HCT116 (cell line): ENCODE measurements around the gene ZNRF4. TPM values are rescaled to one million over a fixed set of nuclear protein-coding genes. Genes with fewer than 3 reads are reported as not detected.
A peak's percentile ranks its signal among the peaks of the same experiment; 100 is the strongest.

Experiments used
- ATAC-seq: fragments of 200-7000 bp; cut with Tn5 transposase; 2 replicates; pipeline ENCODE4 v1.9.1; 2020; ENCODE audit warnings: mild to moderate bottlenecking, moderate library complexity
- BruUV-seq: library from RNA; stranded (reverse); fragments of 400-500 nt; replicated peaks from 2 replicates; lab custom pipeline; 2021; lab: Mats Ljungman, UMichigan
- CTCF ChIA-PET: fragments of 300-600 bp; sonication (Branson Sonifier 250); formaldehyde crosslinking; loops from one replicate; lab custom pipeline; 2021; ENCODE audit warnings: antibody characterized with exemption; lab: Charles Lee
- POLR2A ChIA-PET: fragments of 300-600, 350-600 bp; sonication (Branson Sonifier 250); formaldehyde crosslinking; loops from one replicate; lab custom pipeline; 2021; ENCODE audit warnings: antibody characterized with exemption; lab: Charles Lee
- RAD21 ChIA-PET, 2 experiments: fragments of 300-600 bp; sonication (Branson Sonifier 250); formaldehyde crosslinking; loops; one replicate each; lab custom pipeline; 2023; ENCODE audit warnings: low total read pairs in 2 of 2; ENCODE audit not compliant: uncharacterized antibody in 2 of 2, unreplicated experiment in 2 of 2, low non-redundant PET in 1 of 2; lab: Charles Lee
- DNase-seq: peaks from one replicate; pipeline ENCODE4 v3.0.0-alpha.2; 2010; ENCODE audit warnings: low read depth, low spot score
- H2AFZ ChIP-seq: fragments of 200-600 bp; shearing (Covaris generic), sonication (generic); 2 replicates; pipeline ENCODE4 v1.6.1; 2017; ENCODE audit warnings: low read depth, mixed run types, mixed read lengths, antibody characterized with exemption, low read length; ENCODE audit not compliant: poor library complexity, severe bottlenecking
- H3K27ac ChIP-seq: 2 replicates; pipeline ENCODE4 v1.5.1; 2012; ENCODE audit warnings: low read depth, low read length
- H3K27me3 ChIP-seq: fragments of 200-600 bp; sonication (generic); 2 replicates; pipeline ENCODE4 v1.6.1; 2016; ENCODE audit warnings: mixed run types, low read length, mixed read lengths; ENCODE audit not compliant: insufficient read depth
- H3K36me3 ChIP-seq, 2 experiments: fragments of 200-500 bp in 1 of 2; fragments of 200-600 bp in 1 of 2; sonication (Bioruptor generic) in 1 of 2; sonication (generic) in 1 of 2; 2 replicates each; pipeline versions ENCODE4 v1.5.1 to v1.6.1; 2014 to 2016; ENCODE audit warnings: low read length in 2 of 2, inconsistent platforms in 1 of 2, mixed read lengths in 1 of 2, mixed run types in 1 of 2; ENCODE audit not compliant: insufficient read depth in 2 of 2, control insufficient read depth in 1 of 2
- H3K4me1 ChIP-seq, 2 experiments: fragments of 200-600 bp in 1 of 2; sonication (generic) in 1 of 2; 2 replicates each; pipeline versions ENCODE4 v1.5.1 to v1.6.1; 2012 to 2017; ENCODE audit warnings: low read length in 2 of 2, inconsistent platforms in 1 of 2, mild to moderate bottlenecking in 1 of 2, mixed read lengths in 1 of 2, mixed run types in 1 of 2, moderate library complexity in 1 of 2; ENCODE audit not compliant: insufficient read depth in 2 of 2, control insufficient read depth in 1 of 2
- H3K4me2 ChIP-seq: fragments of 200-600 bp; sonication (generic); 2 replicates; pipeline ENCODE4 v1.6.1; 2017; ENCODE audit warnings: mixed run types, low read length, mixed read lengths
- H3K4me3 ChIP-seq, 2 experiments: fragments of 200-600 bp in 1 of 2; sonication (generic) in 1 of 2; replicated peaks in 1 of 2; 2 replicates each; pipeline ENCODE4 v1.5.1; 2011 to 2016; ENCODE audit warnings: low read length in 2 of 2, control low read depth in 1 of 2, low read depth in 1 of 2, mild to moderate bottlenecking in 1 of 2, mixed read lengths in 1 of 2, mixed run types in 1 of 2
- H3K79me2 ChIP-seq: fragments of 200-600 bp; sonication (generic); 2 replicates; pipeline ENCODE4 v1.6.1; 2017; ENCODE audit warnings: mild to moderate bottlenecking, mixed run types, low read length, moderate library complexity, mixed read lengths; ENCODE audit not compliant: insufficient read depth
- H3K9ac ChIP-seq: fragments of 200-600 bp; sonication (generic); 2 replicates; pipeline ENCODE4 v1.6.1; 2016; ENCODE audit warnings: low read length, mixed read lengths
- H3K9me2 ChIP-seq: fragments of 200-600 bp; sonication (generic), shearing (Covaris generic); 2 replicates; pipeline ENCODE4 v1.6.1; 2017; ENCODE audit warnings: mixed run types, mild to moderate bottlenecking, moderate library complexity; ENCODE audit not compliant: insufficient read depth
- H3K9me3 ChIP-seq, 2 experiments: fragments of 200-500 bp in 1 of 2; fragments of 200-600 bp in 1 of 2; sonication (Bioruptor generic) in 1 of 2; sonication (generic) in 1 of 2; 2 replicates each; pipeline ENCODE4 v1.6.1; 2014 to 2017; ENCODE audit warnings: low read length in 2 of 2, mixed read lengths in 2 of 2, inconsistent platforms in 1 of 2, low read depth in 1 of 2, mild to moderate bottlenecking in 1 of 2, mixed run types in 1 of 2, moderate library complexity in 1 of 2; ENCODE audit not compliant: control insufficient read depth in 1 of 2, insufficient read depth in 1 of 2
- H4K20me1 ChIP-seq: fragments of 200-600 bp; sonication (generic), shearing (Covaris generic); 2 replicates; pipeline ENCODE4 v1.6.1; 2017; ENCODE audit warnings: mixed run types, mild to moderate bottlenecking, moderate library complexity; ENCODE audit not compliant: insufficient read depth
- CBX3 ChIP-seq: IDR thresholded peaks from 2 replicates; pipeline ENCODE4 v1.6.1; 2012; ENCODE audit warnings: low read depth
- EGR1 ChIP-seq: IDR thresholded peaks from 2 replicates; pipeline ENCODE4 v1.6.1; 2012; ENCODE audit warnings: low read depth
- EZH2 ChIP-seq: fragments of 200-600 bp; sonication (generic); IDR thresholded peaks from 2 replicates; pipeline ENCODE4 v1.6.1; 2017; ENCODE audit warnings: antibody characterized with exemption, mixed run types
- EZH2phosphoT487 ChIP-seq: fragments of 200-600 bp; IDR thresholded peaks from 2 replicates; pipeline ENCODE4 v1.6.1; 2018; ENCODE audit warnings: antibody characterized with exemption, borderline replicate concordance
- JUND ChIP-seq: IDR thresholded peaks from 2 replicates; pipeline ENCODE4 v1.6.1; 2012
- POLR2A ChIP-seq: IDR thresholded peaks from 2 replicates; pipeline ENCODE4 v1.7.0; 2011; ENCODE audit warnings: borderline replicate concordance; ENCODE audit not compliant: insufficient read depth, insufficient read length; ENCODE audit errors: extremely low read depth
- POLR2AphosphoS5 ChIP-seq: IDR thresholded peaks from 2 replicates; pipeline ENCODE4 v1.6.1; 2011; ENCODE audit warnings: mild to moderate bottlenecking, low read depth, low read length, moderate library complexity
- RAD21 ChIP-seq: IDR thresholded peaks from 2 replicates; pipeline ENCODE4 v1.6.1; 2012; ENCODE audit warnings: low read depth, mild to moderate bottlenecking
- SIN3A ChIP-seq: IDR thresholded peaks from 2 replicates; pipeline ENCODE4 v1.6.1; 2012; ENCODE audit warnings: low read depth
- SP1 ChIP-seq: IDR thresholded peaks from 2 replicates; pipeline ENCODE4 v1.6.1; 2012; ENCODE audit warnings: low read depth
- SRF ChIP-seq: IDR thresholded peaks from 2 replicates; pipeline ENCODE4 v1.6.1; 2012; ENCODE audit warnings: low read depth
- TCF7L2 ChIP-seq: IDR thresholded peaks from 2 replicates; pipeline ENCODE4 v1.7.0; 2011; ENCODE audit warnings: borderline replicate concordance, inconsistent platforms; ENCODE audit not compliant: insufficient read depth, insufficient read length; ENCODE audit errors: extremely low read depth
- YY1 ChIP-seq: IDR thresholded peaks from 2 replicates; pipeline ENCODE4 v1.6.1; 2011; ENCODE audit warnings: low read length, low read depth, moderate library complexity, mild to moderate bottlenecking; ENCODE audit not compliant: insufficient replicate concordance; ENCODE audit errors: extremely low read depth
- ZFX ChIP-seq: fragments of 450-650 bp; IDR thresholded peaks from 2 replicates; pipeline ENCODE4 v1.6.1; 2017
- intact Hi-C: fragments of 100-400 bp; cut with micrococcal nuclease; formaldehyde crosslinking; loops from 2 replicates; pipeline ENCODE4 v1.10.0; 2022
- total RNA-seq: library from RNA; stranded (reverse); gene quantifications from one replicate; pipeline ENCODE4 v1.2.1, GENCODE V29; 2021; ENCODE audit not compliant: unreplicated experiment
- TF ChIP-seq, protein P1 (sequence below): IDR thresholded peaks from 2 replicates; pipeline ENCODE4 v1.6.1; 2012
- TF ChIP-seq, protein P2 (sequence below): IDR thresholded peaks from 2 replicates; pipeline ENCODE4 v1.6.1; 2012
- TF ChIP-seq, protein P3 (sequence below): IDR thresholded peaks from 2 replicates; pipeline ENCODE4 v1.6.1; 2011; ENCODE audit warnings: mild to moderate bottlenecking, low read length, moderate library complexity; ENCODE audit not compliant: insufficient replicate concordance; ENCODE audit errors: extremely low read depth

The ZNRF4 gene
- total RNA-seq, 1 experiment from 2014 or later, result not detected

DNA sequence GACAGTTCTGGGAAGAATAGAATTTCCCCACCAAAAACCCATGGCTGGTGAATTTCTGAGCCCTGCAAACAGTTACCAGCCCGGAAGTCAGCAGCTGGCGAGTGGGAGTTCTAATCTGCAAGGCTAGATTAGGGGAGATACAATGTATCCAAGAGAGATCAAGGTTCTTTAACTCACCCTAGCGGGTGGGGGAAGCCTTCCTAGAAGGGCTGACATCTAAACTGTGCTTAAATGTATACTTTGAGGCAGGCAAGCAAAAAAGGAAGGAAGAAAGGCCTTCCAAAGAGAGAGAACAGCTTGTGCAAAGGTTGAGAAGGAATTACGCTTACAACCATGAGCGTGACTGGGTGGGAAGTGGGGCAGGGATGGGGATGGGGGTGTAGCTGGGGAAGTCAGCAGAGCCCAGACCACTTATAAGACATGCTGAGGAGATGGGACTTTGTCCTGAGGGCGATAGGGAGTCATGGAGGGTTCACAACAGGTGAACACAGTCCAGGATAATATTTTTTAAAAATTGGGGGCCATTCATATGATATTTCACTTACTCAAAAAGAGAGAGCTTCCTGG lies 20.8 kb upstream of the ZNRF4 start:
- ChIA-PET RAD21 (no interaction called here), CTCF (no interaction called here), POLR2A (interaction anchor here (1.0 kb wide), 1 partner anchor 18 kb away, joined by 4 read pairs; no protein-coding TSS in a partner anchor)
- no peak overlapping the region for H3K27ac ChIP-seq
- no peak overlapping the region for H3K4me3 ChIP-seq
- DNase-seq (peak; percentile 39), ATAC-seq (0 out of 2 replicates have a peak, but pooled peaks have one; percentile 1)
- no peaks in the 10 kb centered on the region for H3K79me2 ChIP-seq
- peak overlapping the region; percentile 77 for H3K4me2 ChIP-seq
- H2AFZ ChIP-seq, result no peak overlapping the region
- intact Hi-C loops, result no loop called here
- peaks cover 4 to 32% of the 10 kb centered on the region in 2 experiments for H3K4me1 ChIP-seq
- TSS peak; percentile 94 for BruUV-seq
- no peaks in the 10 kb centered on the region for H3K27me3 ChIP-seq
- peak overlapping the region; percentile 21; the same call in 1 of the 2 replicates for H3K9ac ChIP-seq
- no peaks in the 10 kb centered on the region for H3K9me3 ChIP-seq
- H3K36me3 ChIP-seq, result no peaks in the 10 kb centered on the region
- no peaks in the 10 kb centered on the region for H4K20me1 ChIP-seq
- TF ChIP-seq CBX3, result no peak
- no peak for TF ChIP-seq JUND
- TF ChIP-seq, protein P1, sequence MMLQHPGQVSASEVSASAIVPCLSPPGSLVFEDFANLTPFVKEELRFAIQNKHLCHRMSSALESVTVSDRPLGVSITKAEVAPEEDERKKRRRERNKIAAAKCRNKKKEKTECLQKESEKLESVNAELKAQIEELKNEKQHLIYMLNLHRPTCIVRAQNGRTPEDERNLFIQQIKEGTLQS, result no peak
- no peak for TF ChIP-seq EZH2phosphoT487
- TF ChIP-seq POLR2A, result peak; percentile 69
- 0 out of 2 replicates have a peak, but pooled peaks have one; percentile 3 for TF ChIP-seq SRF
- no peak for TF ChIP-seq EGR1
- no peak for TF ChIP-seq POLR2AphosphoS5
- no peaks in the 10 kb centered on the region for H3K9me2 ChIP-seq

DNA sequence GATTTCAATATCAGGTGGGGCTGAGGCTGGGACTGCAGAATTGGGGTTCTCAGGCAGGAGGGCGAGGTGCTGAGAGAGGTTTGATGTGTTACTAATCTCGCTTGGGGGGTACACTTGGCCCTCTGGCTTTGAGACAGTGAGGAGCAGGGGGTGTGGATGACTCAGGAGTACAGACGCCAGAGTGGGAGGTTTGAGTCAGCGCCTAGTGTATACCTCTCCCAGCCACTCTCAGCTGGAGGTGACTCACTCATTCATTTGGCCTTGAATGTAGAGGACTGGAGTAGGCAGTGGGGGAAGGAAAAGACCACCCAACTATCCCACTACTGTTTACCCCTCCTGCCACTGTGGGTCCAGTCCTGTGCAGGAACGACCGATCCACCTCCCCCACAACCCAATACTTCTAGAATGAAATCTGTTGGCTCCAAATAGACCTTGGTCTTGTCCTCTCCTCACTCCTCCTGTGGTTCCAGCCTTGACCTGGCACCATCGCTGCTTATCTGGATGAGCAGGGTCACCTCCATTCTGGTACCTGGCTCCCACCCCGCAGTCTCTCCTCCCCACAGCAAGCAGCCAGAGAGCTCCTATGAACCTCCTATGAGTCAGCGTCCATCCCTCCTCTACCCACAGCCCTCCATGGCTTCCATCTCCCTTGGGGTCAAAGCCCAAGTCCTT lies 20.1 kb upstream of the ZNRF4 start:
- Histone ChIP-seq H3K4me3 (peak overlapping the region in 1 of 2 experiments; percentile 41; a peak in 2 of 4 replicates), H3K27me3 (no peaks in the 10 kb centered on the region), H3K79me2 (no peaks in the 10 kb centered on the region), H3K36me3 (no peaks in the 10 kb centered on the region), H3K27ac (0 out of 2 replicates have a peak overlapping the region, but pooled peaks have one; percentile 10), H3K9me3 (no peaks in the 10 kb centered on the region), H3K4me1 (peaks cover 4 to 32% of the 10 kb centered on the region in 2 experiments), H3K4me2 (peak overlapping the region; percentile 77), H2AFZ (peak overlapping the region; percentile 21), H4K20me1 (no peaks in the 10 kb centered on the region), H3K9me2 (no peaks in the 10 kb centered on the region), H3K9ac (peak overlapping the region; percentile 21)
- BruUV-seq, result no TSS peak
- ATAC-seq, result peak; percentile 84
- peak; percentile 74 for DNase-seq
- ChIA-PET CTCF (no interaction called here), POLR2A (interaction anchor here (0.7 to 1.0 kb wide), 2 partner anchors 18 to 567 kb away, joined by 3 to 4 read pairs; partner anchors contain the start of gene PLIN3), RAD21 (no interaction called here)
- intact Hi-C loops, result no loop called here
- TF ChIP-seq EZH2phosphoT487 (no peak), YY1 (no peak), EZH2 (no peak), SP1 (peak; percentile 76), EGR1 (peak; percentile 86), TCF7L2 (no peak), POLR2AphosphoS5 (no peak; the same call in 1 of the 2 replicates), RAD21 (no peak), SIN3A (no peak), ZFX (no peak), SRF (no peak)
- TF ChIP-seq, protein P2, sequence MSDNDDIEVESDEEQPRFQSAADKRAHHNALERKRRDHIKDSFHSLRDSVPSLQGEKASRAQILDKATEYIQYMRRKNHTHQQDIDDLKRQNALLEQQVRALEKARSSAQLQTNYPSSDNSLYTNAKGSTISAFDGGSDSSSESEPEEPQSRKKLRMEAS, result no peak
- TF ChIP-seq, protein P3, sequence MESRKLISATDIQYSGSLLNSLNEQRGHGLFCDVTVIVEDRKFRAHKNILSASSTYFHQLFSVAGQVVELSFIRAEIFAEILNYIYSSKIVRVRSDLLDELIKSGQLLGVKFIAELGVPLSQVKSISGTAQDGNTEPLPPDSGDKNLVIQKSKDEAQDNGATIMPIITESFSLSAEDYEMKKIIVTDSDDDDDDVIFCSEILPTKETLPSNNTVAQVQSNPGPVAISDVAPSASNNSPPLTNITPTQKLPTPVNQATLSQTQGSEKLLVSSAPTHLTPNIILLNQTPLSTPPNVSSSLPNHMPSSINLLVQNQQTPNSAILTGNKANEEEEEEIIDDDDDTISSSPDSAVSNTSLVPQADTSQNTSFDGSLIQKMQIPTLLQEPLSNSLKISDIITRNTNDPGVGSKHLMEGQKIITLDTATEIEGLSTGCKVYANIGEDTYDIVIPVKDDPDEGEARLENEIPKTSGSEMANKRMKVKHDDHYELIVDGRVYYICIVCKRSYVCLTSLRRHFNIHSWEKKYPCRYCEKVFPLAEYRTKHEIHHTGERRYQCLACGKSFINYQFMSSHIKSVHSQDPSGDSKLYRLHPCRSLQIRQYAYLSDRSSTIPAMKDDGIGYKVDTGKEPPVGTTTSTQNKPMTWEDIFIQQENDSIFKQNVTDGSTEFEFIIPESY, result no peak
